Liver (tissue), 9 donors: Measurements from ENCODE around the gene TAF1C. TPM values are rescaled to one million over a fixed set of nuclear protein-coding genes. Genes with fewer than 3 reads are reported as not detected.

Experiments used
- DNase-seq: peaks from one replicate; pipeline ENCODE4 v3.0.0-alpha.2; 2017; ENCODE audit warnings: low spot score
- H3K27ac ChIP-seq, 2 donors: one replicate each; pipeline ENCODE4 v1.7.0; 2013; ENCODE audit warnings: inconsistent platforms in 2 of 2, low read length in 2 of 2, control low read depth in 1 of 2, low read depth in 1 of 2, mild to moderate bottlenecking in 1 of 2
- H3K27me3 ChIP-seq, 4 donors: one replicate each; pipeline versions ENCODE4 v1.6.1 to v1.7.0; 2013; ENCODE audit warnings: low read length in 3 of 4, inconsistent platforms in 1 of 4, mild to moderate bottlenecking in 1 of 4, moderate library complexity in 1 of 4; ENCODE audit not compliant: control insufficient read depth in 4 of 4, insufficient read depth in 4 of 4
- H3K36me3 ChIP-seq, 4 donors: one replicate each; pipeline versions ENCODE4 v1.6.1 to v1.7.0; 2013; ENCODE audit warnings: low read length in 3 of 4, mild to moderate bottlenecking in 3 of 4, low read depth in 1 of 4, moderate library complexity in 1 of 4; ENCODE audit not compliant: control insufficient read depth in 4 of 4, insufficient read depth in 3 of 4
- H3K4me1 ChIP-seq, 4 donors: one replicate each; pipeline versions ENCODE4 v1.6.1 to v1.7.0; 2013; ENCODE audit warnings: low read length in 3 of 4, mild to moderate bottlenecking in 3 of 4, moderate library complexity in 1 of 4; ENCODE audit not compliant: control insufficient read depth in 4 of 4, insufficient read depth in 4 of 4
- H3K4me3 ChIP-seq, 3 donors: one replicate each; pipeline versions ENCODE4 v1.6.1 to v1.7.0; 2013; ENCODE audit warnings: low read length in 3 of 3, control low read depth in 1 of 3, low read depth in 1 of 3, mild to moderate bottlenecking in 1 of 3
- H3K9ac ChIP-seq, 2 donors: one replicate each; pipeline ENCODE4 v1.7.0; 2013; ENCODE audit warnings: low read length in 2 of 2, mild to moderate bottlenecking in 2 of 2, moderate library complexity in 2 of 2, control low read depth in 1 of 2, low read depth in 1 of 2
- H3K9me3 ChIP-seq, 4 donors: one replicate each; pipeline versions ENCODE4 v1.6.1 to v1.7.0; 2013; ENCODE audit warnings: low read length in 3 of 4; ENCODE audit not compliant: control insufficient read depth in 4 of 4
- CTCF ChIP-seq: fragments of 150-350 bp; IDR thresholded peaks from 2 replicates; pipeline ENCODE4 v1.5.1; 2017; ENCODE audit warnings: improper control_type of control experiment, low read depth, low read length; ENCODE audit not compliant: missing input control
- EGR1 ChIP-seq, 2 donors: IDR thresholded peaks; 2 replicates each; pipeline ENCODE4 v1.6.1; 2016 to 2018; ENCODE audit warnings: antibody characterized with exemption in 2 of 2, low read depth in 2 of 2
- FOXA1 ChIP-seq: IDR thresholded peaks from 2 replicates; pipeline ENCODE4 v1.6.1; 2016; ENCODE audit warnings: antibody characterized with exemption
- FOXA2 ChIP-seq: IDR thresholded peaks from 2 replicates; pipeline ENCODE4 v1.6.1; 2016; ENCODE audit warnings: antibody characterized with exemption
- GABPA ChIP-seq, 2 donors: IDR thresholded peaks in 1 of 2; conservative IDR thresholded peaks in 1 of 2; 2 replicates each; pipeline ENCODE4 v1.6.1; 2016; ENCODE audit warnings: antibody characterized with exemption in 2 of 2, mild to moderate bottlenecking in 1 of 2, moderate library complexity in 1 of 2
- HNF4A ChIP-seq, 2 donors: conservative IDR thresholded peaks; 2 replicates each; pipeline ENCODE4 v1.6.1; 2016; ENCODE audit warnings: antibody characterized with exemption in 2 of 2, mild to moderate bottlenecking in 2 of 2
- HNF4G ChIP-seq: IDR thresholded peaks from 2 replicates; pipeline ENCODE4 v1.6.1; 2016; ENCODE audit warnings: antibody characterized with exemption
- JUND ChIP-seq, 2 donors: IDR thresholded peaks; 2 replicates each; pipeline ENCODE4 v1.6.1; 2016; ENCODE audit warnings: antibody characterized with exemption in 2 of 2
- NR2F2 ChIP-seq: IDR thresholded peaks from 2 replicates; pipeline ENCODE4 v1.6.1; 2016; ENCODE audit warnings: antibody characterized with exemption
- RAD21 ChIP-seq, 2 donors: IDR thresholded peaks; 2 replicates each; pipeline ENCODE4 v1.6.1; 2016; ENCODE audit warnings: antibody characterized with exemption in 2 of 2, mild to moderate bottlenecking in 2 of 2
- REST ChIP-seq: IDR thresholded peaks from 2 replicates; pipeline ENCODE4 v1.6.1; 2016; ENCODE audit warnings: antibody characterized with exemption, mild to moderate bottlenecking
- RXRA ChIP-seq, 2 donors: IDR thresholded peaks; 2 replicates each; pipeline ENCODE4 v1.6.1; 2017 to 2018; ENCODE audit warnings: antibody characterized with exemption in 2 of 2, mild to moderate bottlenecking in 1 of 2
- SP1 ChIP-seq: IDR thresholded peaks from 2 replicates; pipeline ENCODE4 v1.6.1; 2018; ENCODE audit warnings: antibody characterized with exemption, mild to moderate bottlenecking
- TAF1 ChIP-seq: conservative IDR thresholded peaks from 2 replicates; pipeline ENCODE4 v1.6.1; 2016; ENCODE audit warnings: antibody characterized with exemption, mild to moderate bottlenecking
- YY1 ChIP-seq: IDR thresholded peaks from 2 replicates; pipeline ENCODE4 v1.6.1; 2016; ENCODE audit warnings: antibody characterized with exemption, mild to moderate bottlenecking
- ZBTB33 ChIP-seq: IDR thresholded peaks from 2 replicates; pipeline ENCODE4 v1.6.1; 2016; ENCODE audit warnings: antibody characterized with exemption
- WGBS: extraction: QIAGEN DNeasy Blood & Tissue Kit; methylation state at CpG from one replicate; pipeline ENCODE4 v1.1.7; 2013; 5-methylcytosine and 5-hydroxymethylcytosine counted together
- polyA plus RNA-seq, 2 donors: library from polyadenylated mRNA; stranded (reverse) in 1 of 2; unstranded in 1 of 2; fragments of 200-250 nt in 1 of 2; fragments of >200 nt in 1 of 2; fragmentation: Nextera tagmentation in 1 of 2; extraction: Ambion mirVana in 1 of 2; gene quantifications; one replicate each; pipeline versions ENCODE4 v1.2.1 to v1.2.3, GENCODE V29; 2013 to 2015
- total RNA-seq, 2 donors: library from RNA; depleted of rRNA; stranded (reverse); fragments of >200 nt; gene quantifications; one replicate each; pipeline ENCODE4 v1.2.3, GENCODE V29; 2014
- TF ChIP-seq, protein P1 (sequence below): IDR thresholded peaks from 2 replicates; pipeline ENCODE4 v1.6.1; 2016; ENCODE audit warnings: antibody characterized with exemption
- donor health status: healthy.
- donor health status: healthy.
- donor health status: healthy.
- donor health status: healthy.
- donor health status: healthy.

TAF1C gene
- total and polyA plus RNA-seq, 4 donors: 10.2 to 34.5 (median 11.3) TPM

GRCh38 chr16:84138824-84139627 lies 47.8 kb downstream of the TAF1C start:
- TF ChIP-seq FOXA1 (no peak), YY1 (no peak), JUND (IDR thresholded peaks at IDR 0.05) (no peak), TAF1 (no peak), RAD21 (IDR thresholded peaks at IDR 0.05) (no peak)
- peaks cover under 1% of the 10 kb centered on the region in 4 donors for H3K4me1 ChIP-seq
- no peaks in the 10 kb centered on the region for H3K27me3 ChIP-seq
- no peak overlapping the region for H3K9ac ChIP-seq
- DNase-seq: no peak
- 77% methylated on average over 14 of the region's 14 CpGs for WGBS
- no peak overlapping the region for H3K27ac ChIP-seq
- no peaks in the 10 kb centered on the region for H3K9me3 ChIP-seq
- H3K4me3 ChIP-seq: no peak overlapping the region
- no peaks in the 10 kb centered on the region for H3K36me3 ChIP-seq

DNA sequence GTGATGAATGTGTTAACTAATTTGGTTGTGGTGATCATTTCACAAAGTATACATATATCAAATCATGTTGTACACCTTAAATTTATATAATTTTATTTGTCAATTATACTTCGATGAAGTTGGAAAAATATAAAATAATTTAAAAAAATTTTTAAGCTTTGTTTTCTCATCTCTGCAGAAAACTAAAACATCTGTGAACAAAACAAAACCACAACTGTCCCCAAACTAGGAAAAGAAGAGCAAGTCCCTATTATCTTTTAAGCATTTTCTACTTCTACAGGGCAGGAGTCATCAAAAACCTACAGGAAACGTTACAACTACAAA lies 48.4 kb downstream of the TAF1C start:
- no peaks in the 10 kb centered on the region for H3K36me3 ChIP-seq
- H3K4me3 ChIP-seq: no peak overlapping the region
- no peaks in the 10 kb centered on the region for H3K27me3 ChIP-seq
- H3K9me3 ChIP-seq: no peaks in the 10 kb centered on the region
- WGBS: 64% methylated on average over 2 of the region's 2 CpGs
- no peak overlapping the region for H3K9ac ChIP-seq
- DNase-seq: no peak
- H3K27ac ChIP-seq: no peak overlapping the region
- H3K4me1 ChIP-seq: no peaks in the 10 kb centered on the region
- TF ChIP-seq TAF1 (no peak), ZBTB33 (no peak), GABPA (IDR thresholded peaks at IDR 0.05 in 1 of 2, conservative IDR thresholded peaks at IDR 0.05 in 1 of 2) (no peak), HNF4A (conservative IDR thresholded peaks at IDR 0.05) (no peak), HNF4G (no peak), YY1 (no peak), JUND (IDR thresholded peaks at IDR 0.05) (no peak), EGR1 (IDR thresholded peaks at IDR 0.05; ENCODE audit: low read depth in 2 of 2) (no peak), CTCF (no peak), SP1 (no peak), FOXA1 (no peak)

- no peak overlapping the region for H3K4me3 ChIP-seq
- 95% methylated on average over 7 of the region's 7 CpGs for whole genome bisulfite sequencing
- TF ChIP-seq GABPA (IDR thresholded peaks at IDR 0.05 in 1 of 2, conservative IDR thresholded peaks at IDR 0.05 in 1 of 2): no peak
- no peak for TF ChIP-seq EGR1 (IDR thresholded peaks at IDR 0.05; ENCODE audit: low read depth in 2 of 2)
- no peak for TF ChIP-seq NR2F2
- no peak for TF ChIP-seq REST
- TF ChIP-seq HNF4A (conservative IDR thresholded peaks at IDR 0.05): no peak
- TF ChIP-seq RAD21 (IDR thresholded peaks at IDR 0.05): no peak
- no peak for TF ChIP-seq RXRA (IDR thresholded peaks at IDR 0.05)
- TF ChIP-seq FOXA1: no peak
- TF ChIP-seq, protein P1, sequence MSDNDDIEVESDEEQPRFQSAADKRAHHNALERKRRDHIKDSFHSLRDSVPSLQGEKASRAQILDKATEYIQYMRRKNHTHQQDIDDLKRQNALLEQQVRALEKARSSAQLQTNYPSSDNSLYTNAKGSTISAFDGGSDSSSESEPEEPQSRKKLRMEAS: no peak
- TF ChIP-seq FOXA2: no peak
- TF ChIP-seq YY1: no peak
- no peak for TF ChIP-seq JUND (IDR thresholded peaks at IDR 0.05)
- no peak for TF ChIP-seq SP1
Observed at GRCh38 chr16:84137769-84138357, 49.0 kb downstream of the TAF1C start.

More at GRCh38 chr16:84137769-84138357, 49.0 kb downstream of the TAF1C start:
- Histone ChIP-seq H3K36me3 (no peaks in the 10 kb centered on the region), H3K9ac (no peak overlapping the region), H3K9me3 (no peaks in the 10 kb centered on the region), H3K27ac (no peak overlapping the region), H3K4me1 (no peaks in the 10 kb centered on the region), H3K27me3 (no peaks in the 10 kb centered on the region)
- no peak for DNase-seq
